Spleen (tissue), 11 donors: ENCODE data around the gene HMCN2. TPM values are rescaled to one million over a fixed set of nuclear protein-coding genes. Genes with fewer than 3 reads are reported as not detected.

Experiments
- DNase-seq: peaks from one replicate; pipeline ENCODE4 v3.0.0-alpha.2; 2020
- H3K27ac ChIP-seq, 8 donors: fragments of 200-600 bp; sonication (generic) in 7 of 8; 1 replicate in 4 of 8; 2 replicates in 4 of 8; pipeline versions ENCODE4 v1.5.0 to v1.8.0; 2016 to 2021; ENCODE audit warnings: inconsistent platforms in 4 of 8, mild to moderate bottlenecking in 4 of 8, moderate library complexity in 1 of 8
- H3K27me3 ChIP-seq, 7 donors: fragments of 200-600 bp; sonication (generic) in 6 of 7; replicated peaks in 1 of 7; 1 replicate in 4 of 7; 2 replicates in 3 of 7; pipeline versions ENCODE4 v1.5.0 to v1.8.0; 2016 to 2021; ENCODE audit warnings: inconsistent platforms in 3 of 7, mild to moderate bottlenecking in 1 of 7
- H3K36me3 ChIP-seq, 6 donors: fragments of 200-600 bp; sonication (generic) in 5 of 6; 1 replicate in 4 of 6; 2 replicates in 2 of 6; pipeline versions ENCODE4 v1.5.0 to v1.8.0; 2016 to 2021; ENCODE audit warnings: inconsistent platforms in 2 of 6
- H3K4me1 ChIP-seq, 6 donors: fragments of 200-600 bp; sonication (generic) in 5 of 6; 1 replicate in 3 of 6; 2 replicates in 3 of 6; pipeline versions ENCODE4 v1.5.0 to v1.8.0; 2016 to 2021; ENCODE audit warnings: inconsistent platforms in 3 of 6
- H3K4me3 ChIP-seq, 8 donors: fragments of 200-600 bp; sonication (generic) in 7 of 8; 1 replicate in 4 of 8; 2 replicates in 4 of 8; pipeline versions ENCODE4 v1.5.0 to v1.8.0; 2016 to 2021; ENCODE audit warnings: inconsistent platforms in 4 of 8, mild to moderate bottlenecking in 4 of 8, moderate library complexity in 2 of 8
- H3K9me3 ChIP-seq, 8 donors: fragments of 200-600 bp; sonication (generic) in 7 of 8; 1 replicate in 4 of 8; 2 replicates in 4 of 8; pipeline versions ENCODE4 v1.5.0 to v1.8.0; 2016 to 2021; ENCODE audit warnings: inconsistent platforms in 4 of 8
- CTCF ChIP-seq, 11 experiments: fragments of 200-600 bp in 7 of 11; fragments of 450-650 bp in 4 of 11; sonication (generic) in 4 of 11; IDR thresholded peaks in 8 of 11; conservative IDR thresholded peaks in 3 of 11; 1 replicate in 7 of 11; 2 replicates in 4 of 11; pipeline versions ENCODE4 v1.4.0 to v1.8.0; 2016 to 2021; ENCODE audit warnings: antibody characterized with exemption in 11 of 11, inconsistent platforms in 4 of 11, mild to moderate bottlenecking in 1 of 11
- POLR2A ChIP-seq, 3 donors: fragments of 450-650 bp; IDR thresholded peaks; one replicate each; pipeline ENCODE4 v1.5.1; 2017; ENCODE audit warnings: antibody characterized with exemption in 3 of 3, mild to moderate bottlenecking in 1 of 3
- POLR2AphosphoS5 ChIP-seq, 3 donors: sonication (generic); formaldehyde crosslinking; IDR thresholded peaks; one replicate each; pipeline ENCODE4 v1.5.1; 2017; ENCODE audit warnings: antibody characterized with exemption in 3 of 3
- WGBS, 5 donors: extraction: QIAGEN DNeasy Blood & Tissue Kit in 3 of 5; methylation state at CpG; one replicate each; pipeline versions ENCODE4 v1.1.5 to v1.1.7; 2013 to 2018; 5-methylcytosine and 5-hydroxymethylcytosine counted together
- intact Hi-C: fragments of 100-400 bp; cut with DNase I; formaldehyde crosslinking; loops from one replicate; pipeline ENCODE4 v1.15.0; 2023; ENCODE audit warnings: low total_unique reads
- polyA plus RNA-seq, 3 donors: library from polyadenylated mRNA; stranded (reverse); fragments of 200-250 nt; gene quantifications; one replicate each; pipeline ENCODE4 v1.2.1, GENCODE V29; 2013
- total RNA-seq, 7 donors: library from RNA; depleted of rRNA in 3 of 7; stranded (reverse); fragments of >200 nt in 3 of 7; fragmentation: NEBNext Ultra II Directional in 4 of 7; extraction: Animal tissue kit (Norgen Biotek cat#: 25700) in 4 of 7; gene quantifications; one replicate each; pipeline versions ENCODE4 v1.1.0 to v1.2.1, GENCODE V29; 2016 to 2021
- donor health status: healthy with polysubstance abuse.
- donor health status: DM: no; HTN: no; CAD: no; lungs with moderate emphysema.
- donor health status: DM: no; HTN: no; CAD: no.
- donor health status: Bipolar disorder and iron deficiency.
- donor health status: healthy.
- donor health status: DM: no; HTN: no; CAD: no.
- donor health status: DM: yes; HTN: yes; CAD: no.

The HMCN2 gene
- total and polyA plus RNA-seq, 10 donors, result 0.09 to 1.9 (median 0.73) TPM

DNA sequence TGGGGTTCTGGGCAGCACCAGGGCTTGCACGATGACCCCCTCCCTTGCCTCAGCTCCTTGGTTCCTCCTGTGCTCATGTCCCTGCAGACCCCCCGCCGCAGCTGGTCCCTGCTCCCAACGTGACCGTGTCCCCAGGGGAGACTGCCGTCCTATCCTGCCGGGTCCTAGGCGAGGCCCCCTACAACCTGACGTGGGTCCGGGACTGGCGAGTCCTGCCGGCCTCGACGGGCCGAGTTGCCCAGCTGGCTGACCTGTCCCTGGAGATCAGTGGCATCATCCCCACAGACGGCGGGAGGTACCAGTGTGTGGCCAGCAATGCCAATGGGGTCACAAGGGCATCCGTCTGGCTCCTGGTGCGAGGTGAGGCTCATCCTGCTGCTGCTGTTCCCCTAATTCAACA, 39.1 kb downstream of the HMCN2 start:
- TF ChIP-seq POLR2A (IDR thresholded peaks at IDR 0.05) (no peak), CTCF (IDR thresholded peaks at IDR 0.05 in 8 of 11, conservative IDR thresholded peaks at IDR 0.05 in 3 of 11) (no peak), POLR2AphosphoS5 (IDR thresholded peaks at IDR 0.05) (no peak)
- intact Hi-C loops, result no loop called here
- no peaks in the 10 kb centered on the region for H3K9me3 ChIP-seq
- H3K4me3 ChIP-seq, result no peak overlapping the region
- H3K27me3 ChIP-seq, result peaks cover 0 to 93% (median 0%) of the 10 kb centered on the region in 7 donors
- no peaks in the 10 kb centered on the region for H3K36me3 ChIP-seq
- 84 to 92% (median 89%) methylated on average over 8 to 19 of the region's 19 CpGs for WGBS, 5 donors
- H3K27ac ChIP-seq, result no peak overlapping the region
- DNase-seq, result no peak
- H3K4me1 ChIP-seq, result no peaks in the 10 kb centered on the region

- peaks cover 0 to 98% (median 0%) of the 10 kb centered on the region in 7 donors for H3K27me3 ChIP-seq
These were observed 39.8 kb downstream of the HMCN2 start for GRCh38 chr9:130305381-130305780.

DNA sequence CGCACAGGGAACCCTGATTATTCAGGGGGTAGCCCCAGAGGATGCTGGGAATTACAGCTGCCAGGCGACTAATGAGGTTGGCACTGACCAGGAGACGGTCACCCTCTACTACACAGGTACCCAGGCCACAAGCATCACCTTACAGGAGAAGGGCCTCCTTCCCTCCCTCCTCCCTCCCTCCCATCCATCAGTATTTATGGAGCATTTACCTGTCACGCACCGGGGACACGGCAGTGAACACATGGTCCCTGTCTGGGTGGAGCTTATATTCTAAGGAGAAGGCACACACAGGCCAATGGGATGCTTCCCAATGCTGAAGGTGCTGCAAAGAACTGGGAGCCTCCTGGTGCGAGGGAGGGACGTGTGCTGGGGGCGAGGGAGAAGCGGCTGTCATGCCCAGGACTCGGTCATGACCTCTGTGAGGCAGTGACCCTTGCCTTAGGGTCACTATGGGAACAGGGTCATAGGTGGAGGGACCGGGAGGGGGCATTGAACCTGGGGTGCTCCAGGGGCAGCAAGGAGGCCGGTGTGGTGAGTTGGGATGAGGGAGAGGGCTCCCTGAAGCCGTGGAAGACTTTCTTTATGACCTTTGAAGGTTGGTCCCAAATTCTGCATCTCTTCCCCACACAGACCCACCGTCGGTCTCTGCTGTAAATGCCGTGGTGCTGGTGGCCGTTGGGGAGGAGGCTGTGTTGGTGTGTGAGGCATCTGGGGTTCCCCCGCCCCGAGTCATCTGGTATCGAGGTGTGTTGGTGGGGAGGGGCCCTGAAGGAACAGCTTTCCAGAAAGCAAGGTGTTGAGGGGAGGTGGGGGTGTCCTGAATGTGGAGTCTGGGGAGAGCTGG, 41.5 kb downstream of the HMCN2 start:
- intact Hi-C loops, result no loop called here
- TF ChIP-seq POLR2A (IDR thresholded peaks at IDR 0.05), result no peak
- TF ChIP-seq POLR2AphosphoS5 (IDR thresholded peaks at IDR 0.05), result no peak
- TF ChIP-seq CTCF (IDR thresholded peaks at IDR 0.05 in 8 of 11, conservative IDR thresholded peaks at IDR 0.05 in 3 of 11), result no peak
- no peak for DNase-seq
- Histone ChIP-seq H3K4me1 (no peaks in the 10 kb centered on the region), H3K4me3 (no peak overlapping the region), H3K27ac (no peak overlapping the region), H3K36me3 (no peaks in the 10 kb centered on the region), H3K27me3 (peaks cover 0 to 97% (median 0%) of the 10 kb centered on the region in 7 donors), H3K9me3 (peaks cover 0 to 3% (median 0%) of the 10 kb centered on the region in 8 donors)
- WGBS, 5 donors, result 81 to 89% (median 87%) methylated on average over 17 to 21 of the region's 21 CpGs

More at GRCh38 chr9:130305381-130305780, 39.8 kb downstream of the HMCN2 start:
- peaks cover 0 to 3% (median 0%) of the 10 kb centered on the region in 8 donors for H3K9me3 ChIP-seq
- no peaks in the 10 kb centered on the region for H3K4me1 ChIP-seq
- H3K4me3 ChIP-seq, result no peak overlapping the region
- intact Hi-C loops, result no loop called here
- no peak for DNase-seq
- WGBS, 5 donors, result 79 to 94% (median 86%) methylated on average over 4 of the region's 4 CpGs
- H3K36me3 ChIP-seq, result no peaks in the 10 kb centered on the region
- no peak overlapping the region for H3K27ac ChIP-seq
- no peak for TF ChIP-seq POLR2A (IDR thresholded peaks at IDR 0.05)
- no peak for TF ChIP-seq POLR2AphosphoS5 (IDR thresholded peaks at IDR 0.05)
- TF ChIP-seq CTCF (IDR thresholded peaks at IDR 0.05 in 8 of 11, conservative IDR thresholded peaks at IDR 0.05 in 3 of 11), result no peak

DNA sequence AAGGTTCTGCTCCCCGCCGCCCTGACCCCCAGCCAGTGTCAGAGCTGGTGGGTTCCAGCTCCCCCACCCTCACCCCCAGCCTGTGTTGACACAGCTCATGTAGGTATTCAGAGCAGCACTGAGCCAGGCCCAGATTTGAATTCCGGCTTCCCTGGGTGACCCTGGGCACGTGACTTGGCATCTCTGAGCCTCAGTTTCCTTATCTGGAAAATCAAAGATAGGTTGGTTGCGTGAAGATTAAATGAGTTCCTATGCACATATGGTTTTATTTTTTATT, 42.0 kb downstream of the HMCN2 start:
- 76 to 96% (median 89%) methylated on average over 5 of the region's 5 CpGs for WGBS, 5 donors
- Histone ChIP-seq H3K27ac (no peak overlapping the region), H3K36me3 (no peaks in the 10 kb centered on the region), H3K4me1 (peaks cover 0 to under 1% (median 0%) of the 10 kb centered on the region in 6 donors), H3K4me3 (no peak overlapping the region), H3K27me3 (peaks cover 0 to 92% (median 0%) of the 10 kb centered on the region in 7 donors), H3K9me3 (peaks cover 0 to 3% (median 0%) of the 10 kb centered on the region in 8 donors)
- TF ChIP-seq CTCF (IDR thresholded peaks at IDR 0.05 in 8 of 11, conservative IDR thresholded peaks at IDR 0.05 in 3 of 11), result no peak
- no peak for TF ChIP-seq POLR2AphosphoS5 (IDR thresholded peaks at IDR 0.05)
- TF ChIP-seq POLR2A (IDR thresholded peaks at IDR 0.05), result no peak
- no peak for DNase-seq
- intact Hi-C loops, result no loop called here
